SK-N-SH treated with all-trans-retinoic acid at 6 μM for 48 hours (cell line): ENCODE results near the gene CAMK2B.
A peak's percentile ranks its signal among the peaks of the same experiment; 100 is the strongest.

Source experiments
- ATAC-seq: fragments of 200-7000 bp; cut with Tn5 transposase; 3 replicates; pipeline ENCODE4 v1.9.1; 2020; ENCODE audit warnings: mild to moderate bottlenecking, moderate library complexity
- ARNTL ChIP-seq: fragments of 450-650 bp; formaldehyde crosslinking; IDR thresholded peaks from 2 replicates; pipeline ENCODE4 v1.5.0; 2020; ENCODE audit warnings: low read depth, mild to moderate bottlenecking, moderate library complexity, borderline replicate concordance
- BACH2 ChIP-seq: fragments of 250-450 bp; sonication (Bioruptor Pico); IDR thresholded peaks from 2 replicates; pipeline ENCODE4 v1.9.0; 2021; ENCODE audit warnings: mild to moderate bottlenecking, borderline replicate concordance
- CREB5 ChIP-seq: fragments of 250-450 bp; sonication (Bioruptor Pico); IDR thresholded peaks from 2 replicates; pipeline ENCODE4 v1.5.1; 2020; ENCODE audit warnings: low read depth, mild to moderate bottlenecking, moderate library complexity
- CSRNP3 ChIP-seq: fragments of 250-450 bp; sonication (Bioruptor Pico); IDR thresholded peaks from 2 replicates; pipeline ENCODE4 v1.5.1; 2021; ENCODE audit warnings: mild to moderate bottlenecking, moderate library complexity
- ESRRG ChIP-seq: fragments of 250-450 bp; sonication (Bioruptor Pico); IDR thresholded peaks from 2 replicates; pipeline ENCODE4 v1.6.1; 2021; ENCODE audit warnings: mild to moderate bottlenecking
- PATZ1 ChIP-seq: fragments of 250-450 bp; sonication (Bioruptor Pico); IDR thresholded peaks from 2 replicates; pipeline ENCODE4 v1.8.0; 2020; ENCODE audit warnings: mild to moderate bottlenecking, moderate library complexity, borderline replicate concordance
- POU6F1 ChIP-seq: fragments of 250-450 bp; sonication (Bioruptor Pico); IDR thresholded peaks from 2 replicates; pipeline ENCODE4 v1.8.0; 2021; ENCODE audit warnings: low read depth, mild to moderate bottlenecking, moderate library complexity, borderline replicate concordance
- RARB ChIP-seq: fragments of 250-450 bp; sonication (Bioruptor Pico); IDR thresholded peaks from 2 replicates; pipeline ENCODE4 v1.8.0; 2021; ENCODE audit warnings: mild to moderate bottlenecking, moderate library complexity
- SNAI2 ChIP-seq: fragments of 250-450 bp; sonication (Bioruptor Pico); IDR thresholded peaks from 2 replicates; pipeline ENCODE4 v1.5.0; 2020; ENCODE audit warnings: mild to moderate bottlenecking, moderate library complexity
- TOX ChIP-seq: fragments of 250-450 bp; sonication (Bioruptor Pico); IDR thresholded peaks from 2 replicates; pipeline ENCODE4 v1.8.0; 2021; ENCODE audit warnings: mild to moderate bottlenecking, moderate library complexity, borderline replicate concordance
- TSHZ2 ChIP-seq: fragments of 250-450 bp; sonication (Bioruptor Pico); IDR thresholded peaks from 2 replicates; pipeline ENCODE4 v1.5.0; 2020; ENCODE audit warnings: mild to moderate bottlenecking, moderate library complexity
- ZFP3 ChIP-seq: fragments of 250-450 bp; sonication (Bioruptor Pico); IDR thresholded peaks from 2 replicates; pipeline ENCODE4 v1.5.0; 2020; ENCODE audit warnings: mild to moderate bottlenecking, moderate library complexity
- ZFP30 ChIP-seq: fragments of 450-650 bp; formaldehyde crosslinking; IDR thresholded peaks from 2 replicates; pipeline ENCODE4 v1.5.0; 2022; ENCODE audit warnings: mild to moderate bottlenecking, moderate library complexity
- ZNF70 ChIP-seq: fragments of 450-650 bp; formaldehyde crosslinking; IDR thresholded peaks from 2 replicates; pipeline ENCODE4 v1.5.0; 2020; ENCODE audit warnings: mild to moderate bottlenecking, moderate library complexity
- ZNF8 ChIP-seq: fragments of 450-650 bp; formaldehyde crosslinking; IDR thresholded peaks from 2 replicates; pipeline ENCODE4 v1.5.0; 2020; ENCODE audit warnings: mild to moderate bottlenecking, moderate library complexity

CAMK2B gene

GRCh38 chr7:44329081-44329480, 3.7 kb upstream of the CAMK2B start (continued):
- TF ChIP-seq SNAI2 (CRISPR knock-in tag) = no peak

- ATAC-seq = no peak
Measured at GRCh38 chr7:44327981-44328380, 2.6 kb upstream of the CAMK2B start.

GRCh38 chr7:44326261-44327125, 1.1 kb upstream of the CAMK2B start:
- ATAC-seq = no peak

More at GRCh38 chr7:44327981-44328380, 2.6 kb upstream of the CAMK2B start:
- no peak for TF ChIP-seq BACH2 (CRISPR knock-in tag)
- no peak for TF ChIP-seq ESRRG
- no peak for TF ChIP-seq TOX (CRISPR knock-in tag)
- TF ChIP-seq TSHZ2 (CRISPR knock-in tag) = no peak
- no peak for TF ChIP-seq ZFP30 (CRISPR knock-in tag)

GRCh38 chr7:44325811-44326241, 432 bp upstream of the CAMK2B start:
- peak; percentile 31 for ATAC-seq
- TF ChIP-seq PATZ1 (CRISPR knock-in tag) (no peak), TSHZ2 (CRISPR knock-in tag) (no peak), POU6F1 (no peak), ZFP30 (CRISPR knock-in tag) (no peak), ZNF70 (CRISPR knock-in tag) (no peak), ARNTL (CRISPR knock-in tag) (no peak), RARB (CRISPR knock-in tag) (no peak), CSRNP3 (no peak), ZNF8 (CRISPR knock-in tag) (no peak)

More at GRCh38 chr7:44326261-44327125, 1.1 kb upstream of the CAMK2B start:
- no peak for TF ChIP-seq RARB (CRISPR knock-in tag)
- TF ChIP-seq ESRRG = no peak
- TF ChIP-seq PATZ1 (CRISPR knock-in tag) = no peak
- no peak for TF ChIP-seq SNAI2 (CRISPR knock-in tag)
- TF ChIP-seq CREB5 = no peak
- TF ChIP-seq ARNTL (CRISPR knock-in tag) = no peak
- no peak for TF ChIP-seq BACH2 (CRISPR knock-in tag)
- no peak for TF ChIP-seq ZFP30 (CRISPR knock-in tag)
- TF ChIP-seq ZFP3 (CRISPR knock-in tag) = no peak
- no peak for TF ChIP-seq ZNF8 (CRISPR knock-in tag)
